ENCODE data around the gene TTBK2. TPM values are rescaled to one million over a fixed set of nuclear protein-coding genes. Genes with fewer than 3 reads are reported as not detected.

Gene TTBK2
- total RNA-seq, 1 experiment from 2014 or later = 10.6 TPM

GRCh38 chr15:42933886-42934667 lies 13.5 kb upstream of the TTBK2 start:
- no peak for DNase-seq (ENCODE audit: low read depth, low spot score)

More at GRCh38 chr15:42933886-42934667, 13.5 kb upstream of the TTBK2 start:
- H3K9me3 ChIP-seq (ENCODE audit: control insufficient read depth in 1 of 2, insufficient read depth in 1 of 2, low read depth in 1 of 2, low read length in 2 of 2) = no peaks in the 10 kb centered on the region
- no peak overlapping the region for H3K4me2 ChIP-seq (ENCODE audit: low read length)
- POLR2A ChIA-PET = no interaction called here
- RAD21 ChIA-PET (ENCODE audit: low non-redundant PET in 1 of 2, low total read pairs in 2 of 2, uncharacterized antibody in 2 of 2, unreplicated experiment in 2 of 2) = no interaction called here
- no TSS peak for BruUV-seq (replicated peaks)
- ATAC-seq = no peak
- H2AFZ ChIP-seq (ENCODE audit: low read depth, low read length, poor library complexity, severe bottlenecking) = no peak overlapping the region
- H3K4me1 ChIP-seq (ENCODE audit: control insufficient read depth in 1 of 2, insufficient read depth in 2 of 2, low read length in 2 of 2) = no peaks in the 10 kb centered on the region
- intact Hi-C loops (cut with micrococcal nuclease) = no loop called here
- no peaks in the 10 kb centered on the region for H3K9me2 ChIP-seq (ENCODE audit: insufficient read depth)
- H3K4me3 ChIP-seq (replicated peaks in 1 of 2; ENCODE audit: low read depth in 1 of 2, low read length in 2 of 2) = no peak overlapping the region
- no peak overlapping the region for H3K27ac ChIP-seq (ENCODE audit: low read depth, low read length)
- H3K79me2 ChIP-seq (ENCODE audit: insufficient read depth, low read length) = no peaks in the 10 kb centered on the region
- TF ChIP-seq ATF3 (IDR thresholded peaks at IDR 0.05) = no peak
- no peak for TF ChIP-seq EGR1 (IDR thresholded peaks at IDR 0.05; ENCODE audit: low read depth)
- no peak for TF ChIP-seq FOSL1 (IDR thresholded peaks at IDR 0.05; ENCODE audit: low read depth)
- no peak for TF ChIP-seq ZBTB33 (IDR thresholded peaks at IDR 0.05; ENCODE audit: extremely low read depth, insufficient replicate concordance, low read length)
- TF ChIP-seq EZH2 (IDR thresholded peaks at IDR 0.05) = no peak
- no peak for TF ChIP-seq RAD21 (IDR thresholded peaks at IDR 0.05; ENCODE audit: low read depth)
- TF ChIP-seq CBX3 (IDR thresholded peaks at IDR 0.05; ENCODE audit: low read depth) = no peak
- no peak for TF ChIP-seq ELF1 (IDR thresholded peaks at IDR 0.05; ENCODE audit: borderline replicate concordance, low read depth)
- no peak for TF ChIP-seq CTCF (IDR thresholded peaks at IDR 0.05 in 2 of 3, conservative IDR thresholded peaks at IDR 0.05 in 1 of 3; ENCODE audit: borderline replicate concordance in 1 of 3, insufficient read depth in 1 of 3, low read depth in 2 of 3, low read length in 2 of 3)
- no peak for TF ChIP-seq REST (IDR thresholded peaks at IDR 0.05; ENCODE audit: low read depth)
- TF ChIP-seq YY1 (IDR thresholded peaks at IDR 0.05; ENCODE audit: extremely low read depth, insufficient replicate concordance, low read depth, low read length) = no peak
- no peak for TF ChIP-seq SRF (IDR thresholded peaks at IDR 0.05; ENCODE audit: low read depth)
- TF ChIP-seq MAX (IDR thresholded peaks at IDR 0.05) = no peak
- TF ChIP-seq SP1 (IDR thresholded peaks at IDR 0.05; ENCODE audit: low read depth) = no peak
- TF ChIP-seq POLR2A (IDR thresholded peaks at IDR 0.05; ENCODE audit: borderline replicate concordance, extremely low read depth, insufficient read depth, insufficient read length) = no peak
- TF ChIP-seq EZH2phosphoT487 (IDR thresholded peaks at IDR 0.05; ENCODE audit: borderline replicate concordance) = no peak
- H3K9ac ChIP-seq (ENCODE audit: low read length) = no peak overlapping the region
- H3K36me3 ChIP-seq (ENCODE audit: control insufficient read depth in 1 of 2, insufficient read depth in 2 of 2, low read length in 2 of 2) = no peaks in the 10 kb centered on the region
- H3K27me3 ChIP-seq (ENCODE audit: insufficient read depth, low read length) = no peaks in the 10 kb centered on the region
- CTCF ChIA-PET = no interaction called here
- H4K20me1 ChIP-seq (ENCODE audit: insufficient read depth) = no peaks in the 10 kb centered on the region
